BLaER1 (cell line): ENCODE measurements around the gene C1RL.

Experiments
- H3K27ac ChIP-seq: shearing (Covaris generic); formaldehyde crosslinking; 2 replicates; pipeline ENCODE4 v1.8.1; 2022
- H3K27me3 ChIP-seq: shearing (Covaris generic); formaldehyde crosslinking; 2 replicates; pipeline ENCODE4 v1.8.1; 2022
- H3K36me3 ChIP-seq: shearing (Covaris generic); formaldehyde crosslinking; 2 replicates; pipeline ENCODE4 v1.8.1; 2022
- H3K4me1 ChIP-seq: shearing (Covaris generic); formaldehyde crosslinking; 2 replicates; pipeline ENCODE4 v1.8.1; 2022
- H3K4me2 ChIP-seq: shearing (Covaris generic); formaldehyde crosslinking; 2 replicates; pipeline ENCODE4 v1.8.1; 2022
- H3K4me3 ChIP-seq: shearing (Covaris generic); formaldehyde crosslinking; 2 replicates; pipeline ENCODE4 v1.8.1; 2022
- H3K9ac ChIP-seq: shearing (Covaris generic); formaldehyde crosslinking; 2 replicates; pipeline ENCODE4 v1.8.1; 2022
- H3K9me3 ChIP-seq: shearing (Covaris generic); formaldehyde crosslinking; 2 replicates; pipeline ENCODE4 v1.8.1; 2022
- H4K20me1 ChIP-seq: shearing (Covaris generic); formaldehyde crosslinking; 2 replicates; pipeline ENCODE4 v1.8.1; 2022
- Cebpa-rat ChIP-seq: shearing (Covaris generic); IDR thresholded peaks from 2 replicates; pipeline ENCODE4 v1.8.1; 2022

The C1RL gene

DNA sequence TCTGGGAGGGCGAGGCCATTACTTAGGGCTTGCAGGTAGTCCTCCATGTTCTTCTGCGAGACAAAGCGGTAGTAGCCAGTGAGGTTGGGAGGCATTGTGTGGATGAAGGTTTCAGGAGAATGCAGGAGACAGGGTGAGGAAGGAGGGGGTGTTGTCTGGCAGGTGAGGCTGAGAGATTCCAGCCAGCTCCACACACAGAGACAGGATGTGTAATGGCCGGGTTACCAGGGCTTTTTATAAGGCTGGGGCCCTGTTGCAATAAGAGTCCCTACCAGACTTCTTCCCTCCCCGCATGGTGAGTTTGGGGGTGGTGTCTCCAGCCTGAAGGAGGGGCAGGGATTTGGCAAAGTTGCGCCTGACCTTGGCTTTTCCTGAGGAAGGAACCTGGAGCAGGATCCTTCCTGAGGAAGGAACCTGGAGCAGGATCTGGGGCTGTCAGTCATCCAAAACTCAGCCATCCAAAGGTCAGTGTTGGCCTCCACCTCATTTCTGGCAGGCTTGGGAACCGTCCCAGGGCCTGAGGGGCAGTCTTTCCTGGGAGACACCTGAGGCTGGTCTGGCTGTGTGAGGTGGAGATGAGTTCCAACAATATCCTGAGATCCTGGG is 19.8 kb upstream of the C1RL start, which contains the start of gene RBP5:
Gene RBP5, minus strand, starts transcription at position 209 of the 606 bp plus-strand sequence. Its CDS starts 114 bp downstream, at position 95.
- Histone ChIP-seq H3K27ac (peak within 1 kb of the TSS; percentile 73), H3K4me1 (peaks cover 40% of the 10 kb centered on the region), H4K20me1 (peaks cover 12% of the 10 kb centered on the region; the same call in 1 of the 2 replicates), H3K4me3 (peak within 1 kb of the TSS; percentile 88), H3K36me3 (peaks cover 8% of the 10 kb centered on the region), H3K9ac (peak within 1 kb of the TSS; percentile 84), H3K27me3 (no peaks in the 10 kb centered on the region), H3K9me3 (no peaks in the 10 kb centered on the region), H3K4me2 (peak within 1 kb of the TSS; percentile 97)
- TF ChIP-seq Cebpa-rat: no peak

DNA sequence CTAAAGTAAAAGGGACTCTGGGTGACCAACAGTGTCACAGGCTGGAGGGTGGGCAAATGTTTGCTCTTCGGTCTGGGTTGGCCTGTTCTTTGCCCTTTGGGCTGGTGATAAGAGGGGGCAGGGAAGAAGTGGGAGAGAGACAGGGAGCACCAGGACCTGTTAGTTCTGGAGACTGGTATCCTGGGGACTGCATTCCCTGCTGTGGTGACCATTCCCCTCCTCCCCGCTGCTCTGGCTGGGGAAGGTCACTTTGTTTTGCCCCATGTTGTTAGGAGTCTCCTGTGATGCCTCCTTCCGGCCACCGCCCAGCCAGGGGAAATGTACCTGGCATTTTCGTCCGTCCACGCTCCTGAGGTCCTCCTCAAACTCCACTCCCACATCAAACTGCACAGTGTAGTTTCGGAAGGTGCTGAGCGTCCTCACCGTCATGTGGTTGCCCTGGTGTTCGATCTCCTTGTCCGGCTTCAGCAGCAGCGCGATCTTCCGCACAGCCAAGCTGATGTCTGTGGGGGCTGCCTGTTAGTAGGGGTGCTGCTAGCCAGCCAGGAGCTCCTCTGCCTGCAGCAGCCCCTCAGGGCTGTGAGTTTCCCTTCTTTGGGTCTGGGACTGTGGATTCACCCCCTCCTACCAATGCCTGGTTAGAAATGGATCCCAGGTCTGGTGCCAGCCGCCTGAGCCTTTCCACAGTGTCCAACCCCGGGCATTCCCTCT is 19.1 kb upstream of the C1RL start:
- H4K20me1 ChIP-seq: peaks cover 9% of the 10 kb centered on the region; the same call in 1 of the 2 replicates
- H3K4me3 ChIP-seq: no peak overlapping the region
- no peaks in the 10 kb centered on the region for H3K9me3 ChIP-seq
- peaks cover 36% of the 10 kb centered on the region for H3K4me1 ChIP-seq
- H3K9ac ChIP-seq: no peak overlapping the region
- no peak overlapping the region for H3K4me2 ChIP-seq
- peaks cover under 1% of the 10 kb centered on the region; the same call in 1 of the 2 replicates for H3K36me3 ChIP-seq
- no peak for TF ChIP-seq Cebpa-rat
- no peak overlapping the region for H3K27ac ChIP-seq
- H3K27me3 ChIP-seq: no peaks in the 10 kb centered on the region

DNA sequence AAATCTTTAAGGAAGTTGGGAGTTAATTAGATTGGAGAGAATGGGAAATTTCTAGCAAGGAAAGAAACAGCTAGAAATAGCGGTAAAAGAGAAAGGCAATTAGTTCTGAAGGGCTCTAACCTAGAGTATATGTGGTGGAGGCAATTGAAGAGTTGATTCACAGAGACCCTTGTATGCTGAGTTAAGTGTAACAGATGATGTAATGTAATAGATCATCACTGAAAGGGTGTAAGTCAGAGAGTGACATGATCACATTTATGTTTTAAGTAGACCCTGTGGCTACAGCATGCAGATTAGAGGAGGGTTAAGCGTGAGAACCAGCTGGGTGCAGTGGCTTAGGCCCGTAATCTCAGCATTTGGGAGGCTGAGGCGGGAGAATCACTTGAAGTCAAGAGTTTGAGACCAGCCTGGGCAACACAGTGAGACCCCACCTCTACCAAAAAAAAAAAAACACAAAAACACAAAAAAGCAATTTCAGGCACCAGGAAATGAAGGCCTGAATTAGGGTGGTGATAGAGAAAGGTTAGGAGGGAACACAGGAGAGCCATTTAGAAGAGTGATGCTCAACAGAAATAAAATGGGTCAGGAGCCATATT is 16.7 kb upstream of the C1RL start:
- Histone ChIP-seq H4K20me1 (no peaks in the 10 kb centered on the region), H3K36me3 (no peaks in the 10 kb centered on the region), H3K4me3 (no peak overlapping the region), H3K9ac (no peak overlapping the region), H3K9me3 (no peaks in the 10 kb centered on the region), H3K27ac (no peak overlapping the region), H3K27me3 (no peaks in the 10 kb centered on the region), H3K4me1 (peaks cover 12% of the 10 kb centered on the region), H3K4me2 (no peak overlapping the region)
- TF ChIP-seq Cebpa-rat: no peak

DNA sequence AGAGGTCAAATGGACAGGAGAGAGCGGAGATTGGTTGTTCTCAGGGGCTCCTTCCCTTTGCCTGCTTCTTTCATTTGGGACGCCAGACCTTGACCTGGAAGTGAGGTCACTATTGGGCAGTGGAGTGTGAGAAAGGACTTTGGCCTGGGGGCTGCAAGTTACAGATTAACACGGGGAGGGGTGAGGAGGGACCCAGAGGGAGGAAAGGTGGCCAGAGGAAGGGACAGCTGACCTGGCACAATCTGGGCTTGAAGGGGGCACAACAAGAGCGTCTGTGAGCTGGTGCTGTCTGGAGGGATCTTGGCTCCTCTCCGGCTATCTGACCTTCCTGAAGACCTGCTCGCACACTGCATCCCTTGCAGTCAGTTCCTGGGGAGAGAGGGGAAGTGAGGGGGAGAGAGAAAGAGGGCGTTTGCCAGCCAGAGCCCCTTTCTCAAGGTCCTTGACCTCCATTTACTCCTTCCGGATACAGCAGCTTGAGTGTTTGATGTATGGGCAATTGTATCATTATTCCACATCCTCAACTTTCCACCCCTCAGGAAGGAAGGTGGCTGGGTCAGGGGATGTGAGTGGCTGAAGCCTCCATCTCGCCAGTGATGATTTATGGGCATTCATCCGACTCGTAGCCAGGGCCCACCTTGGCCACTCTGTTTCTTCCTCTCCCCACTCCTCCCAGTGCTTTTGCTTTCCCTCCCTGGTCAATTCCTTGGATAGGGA is 14.9 kb upstream of the C1RL start:
- Histone ChIP-seq H3K4me1 (peaks cover 3% of the 10 kb centered on the region), H4K20me1 (no peaks in the 10 kb centered on the region), H3K9ac (no peak overlapping the region), H3K9me3 (no peaks in the 10 kb centered on the region), H3K27ac (no peak overlapping the region), H3K4me2 (no peak overlapping the region), H3K4me3 (no peak overlapping the region), H3K36me3 (no peaks in the 10 kb centered on the region), H3K27me3 (no peaks in the 10 kb centered on the region)
- TF ChIP-seq Cebpa-rat: no peak

DNA sequence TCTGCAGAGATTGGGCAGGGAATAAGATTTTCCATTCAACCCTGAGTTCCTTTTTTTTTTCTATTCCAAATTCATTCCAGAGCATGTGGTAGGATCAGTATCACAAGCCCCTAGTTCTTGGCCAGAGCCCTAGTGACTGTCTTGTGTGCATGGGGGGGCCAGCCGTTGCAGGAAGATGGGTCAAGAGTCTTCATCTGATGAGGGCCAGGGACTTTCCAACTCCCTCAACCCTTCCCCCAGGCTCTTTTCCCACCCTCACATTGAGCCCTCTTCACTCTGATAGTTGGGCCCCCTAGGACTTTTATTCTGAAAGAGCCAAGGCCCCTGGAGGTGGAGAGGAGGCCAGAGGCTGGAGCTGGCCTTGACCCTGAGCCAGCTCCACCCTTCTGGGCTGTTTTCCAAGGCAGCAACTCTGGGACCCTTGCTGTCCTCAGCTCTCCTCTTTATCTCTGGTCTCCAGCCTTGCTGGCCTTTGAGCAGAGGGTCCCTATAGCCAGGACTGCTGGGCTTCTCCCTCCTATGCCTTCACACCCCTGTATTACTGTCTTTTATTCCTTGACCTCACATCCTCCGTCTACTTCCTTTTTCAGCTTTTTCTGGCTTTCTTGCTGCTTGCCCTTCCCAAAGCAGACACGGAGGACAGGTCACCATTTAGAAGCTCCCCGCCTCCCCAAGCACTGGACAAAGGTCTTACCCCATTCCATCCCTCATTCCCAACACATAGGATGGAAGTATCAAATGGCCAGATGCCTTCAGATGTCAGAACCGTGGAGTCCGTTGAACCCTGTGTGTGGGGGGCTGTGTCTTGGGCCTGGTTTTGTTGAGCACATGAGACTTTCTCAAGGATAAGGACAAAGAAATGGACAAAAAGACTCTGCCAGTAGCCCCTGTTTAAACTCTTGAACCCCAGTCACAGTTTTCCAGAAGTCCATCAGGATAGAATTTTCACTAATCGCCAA is 14.1 kb upstream of the C1RL start:
- H3K36me3 ChIP-seq: no peaks in the 10 kb centered on the region
- no peak overlapping the region for H3K4me3 ChIP-seq
- no peaks in the 10 kb centered on the region for H3K27me3 ChIP-seq
- no peaks in the 10 kb centered on the region for H3K4me1 ChIP-seq
- H4K20me1 ChIP-seq: no peaks in the 10 kb centered on the region
- H3K9ac ChIP-seq: no peak overlapping the region
- no peak overlapping the region for H3K27ac ChIP-seq
- H3K4me2 ChIP-seq: no peak overlapping the region
- H3K9me3 ChIP-seq: no peaks in the 10 kb centered on the region
- TF ChIP-seq Cebpa-rat: no peak

DNA sequence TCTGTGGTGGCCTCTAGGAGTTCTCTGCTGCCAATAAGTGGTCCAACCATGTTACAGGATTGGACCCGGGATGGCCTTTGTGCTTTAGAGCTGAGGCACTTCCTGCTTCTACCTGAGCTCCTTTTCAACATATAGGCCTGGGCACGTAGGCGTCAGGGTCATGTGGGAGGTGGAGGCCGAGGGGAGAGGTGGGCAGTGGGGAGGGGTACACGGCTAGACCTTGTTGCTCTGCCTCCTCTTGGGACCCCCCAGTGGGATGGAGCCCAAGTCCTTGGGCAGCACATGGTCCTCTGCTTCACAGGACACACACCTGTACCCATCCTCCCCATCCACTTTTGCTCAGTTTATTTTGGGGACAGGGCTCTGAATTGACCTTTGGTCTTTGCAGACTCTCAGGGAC is 12.3 kb upstream of the C1RL start:
- Histone ChIP-seq H3K4me3 (no peak overlapping the region), H3K9ac (no peak overlapping the region), H3K36me3 (no peaks in the 10 kb centered on the region), H3K27me3 (no peaks in the 10 kb centered on the region), H3K4me2 (no peak overlapping the region), H3K4me1 (no peaks in the 10 kb centered on the region), H4K20me1 (no peaks in the 10 kb centered on the region), H3K27ac (no peak overlapping the region), H3K9me3 (no peaks in the 10 kb centered on the region)
- no peak for TF ChIP-seq Cebpa-rat

DNA sequence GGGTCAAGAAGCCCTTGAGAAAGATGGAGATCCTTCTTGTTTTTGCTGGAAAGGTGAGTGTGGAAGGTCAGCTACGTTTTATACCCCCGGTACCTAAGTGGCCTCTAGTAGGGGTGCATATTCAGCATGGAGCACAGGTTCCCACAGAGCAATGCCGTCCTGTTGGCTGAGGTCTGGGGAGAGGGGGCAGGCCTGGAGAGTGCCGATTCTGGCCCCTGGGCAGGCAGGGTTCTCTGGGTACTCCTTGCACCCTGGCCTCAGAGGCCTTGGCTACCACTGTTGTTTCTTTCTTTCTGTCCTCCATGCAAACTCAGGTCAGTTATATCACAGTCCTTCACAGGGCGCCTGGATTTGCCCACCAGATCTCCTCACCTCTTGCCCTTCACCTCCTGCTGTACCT is 11.2 kb upstream of the C1RL start:
- no peaks in the 10 kb centered on the region for H3K36me3 ChIP-seq
- no peak overlapping the region for H3K9ac ChIP-seq
- H3K27me3 ChIP-seq: no peaks in the 10 kb centered on the region
- H3K9me3 ChIP-seq: no peaks in the 10 kb centered on the region
- no peaks in the 10 kb centered on the region for H4K20me1 ChIP-seq
- H3K27ac ChIP-seq: no peak overlapping the region
- no peak overlapping the region for H3K4me3 ChIP-seq
- no peaks in the 10 kb centered on the region for H3K4me1 ChIP-seq
- TF ChIP-seq Cebpa-rat: no peak
- no peak overlapping the region for H3K4me2 ChIP-seq

DNA sequence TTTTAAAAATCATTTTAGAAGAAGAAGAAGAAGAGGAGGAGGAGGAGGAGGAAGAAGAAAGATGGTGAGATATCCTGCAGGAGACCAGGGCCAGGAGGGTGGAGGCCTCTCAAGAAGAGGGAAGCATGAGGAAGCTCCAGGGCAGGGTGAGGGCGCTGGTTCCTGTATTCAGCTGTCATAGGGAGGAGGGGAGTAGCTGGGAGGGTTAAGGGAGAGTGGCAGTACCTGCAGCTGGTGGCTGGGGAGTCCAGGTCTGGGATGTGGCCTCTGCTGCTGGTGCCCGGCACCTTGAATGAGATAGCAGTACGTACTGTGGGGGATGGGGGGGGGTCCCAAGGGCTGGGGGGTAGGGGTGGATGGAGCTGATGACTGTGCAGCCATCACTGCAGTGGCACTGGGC is 9.9 kb upstream of the C1RL start:
- Histone ChIP-seq H3K4me1 (no peaks in the 10 kb centered on the region), H3K9me3 (no peaks in the 10 kb centered on the region), H3K27ac (no peak overlapping the region), H4K20me1 (no peaks in the 10 kb centered on the region), H3K4me2 (no peak overlapping the region), H3K9ac (no peak overlapping the region), H3K36me3 (no peaks in the 10 kb centered on the region), H3K4me3 (no peak overlapping the region), H3K27me3 (no peaks in the 10 kb centered on the region)
- TF ChIP-seq Cebpa-rat: no peak

DNA sequence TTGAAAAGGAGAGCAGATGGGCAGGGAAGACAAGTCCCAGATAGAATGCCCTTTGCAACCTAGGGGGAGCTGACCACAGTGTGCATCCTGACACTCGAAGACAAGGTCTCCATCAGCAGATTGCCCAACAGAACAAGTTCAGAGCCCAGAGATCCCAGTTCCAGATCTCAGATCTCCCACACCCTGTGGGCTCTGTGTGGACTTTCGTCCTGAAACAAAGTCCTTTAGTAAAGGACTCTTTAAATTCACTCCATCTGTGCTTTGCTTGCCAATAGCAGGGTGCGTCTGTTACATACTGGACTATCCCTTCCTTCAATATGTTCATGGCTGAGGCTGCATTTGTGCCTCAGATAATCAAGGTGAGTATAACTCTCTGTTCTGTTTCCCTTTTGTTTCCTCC is 8.7 kb upstream of the C1RL start:
- no peak for TF ChIP-seq Cebpa-rat
- H3K4me1 ChIP-seq: no peaks in the 10 kb centered on the region
- no peaks in the 10 kb centered on the region for H3K27me3 ChIP-seq
- H3K4me3 ChIP-seq: no peak overlapping the region
- no peaks in the 10 kb centered on the region for H4K20me1 ChIP-seq
- H3K27ac ChIP-seq: no peak overlapping the region
- no peaks in the 10 kb centered on the region for H3K36me3 ChIP-seq
- H3K9me3 ChIP-seq: no peaks in the 10 kb centered on the region
- no peak overlapping the region for H3K4me2 ChIP-seq
- H3K9ac ChIP-seq: no peak overlapping the region; the same call in 1 of the 2 replicates
